IMR-90 (cell line): ENCODE results near the gene ACTN1. TPM values are rescaled to one million over a fixed set of nuclear protein-coding genes. Genes with fewer than 3 reads are reported as not detected.

Experiments
- ATAC-seq: fragments of 200-7000 bp; cut with Tn5 transposase; 2 replicates; pipeline ENCODE4 v1.9.1; 2020; ENCODE audit warnings: low read depth, mild to moderate bottlenecking, moderate library complexity
- BruUV-seq: library from RNA; stranded (reverse); fragments of 400-500 nt; replicated peaks from 2 replicates; lab custom pipeline; 2021; lab: Mats Ljungman, UMichigan
- CTCF ChIA-PET: fragments of 300-600 bp; formaldehyde crosslinking; extraction: SDS; loops from one replicate; lab custom pipeline; 2021; ENCODE audit warnings: antibody characterized with exemption; lab: Yijun Ruan, JAX
- POLR2A ChIA-PET: fragments of 300-600 bp; sonication (Branson Sonifier 250); formaldehyde crosslinking; loops from one replicate; lab custom pipeline; 2022; ENCODE audit warnings: antibody characterized with exemption; ENCODE audit not compliant: unreplicated experiment; lab: Charles Lee
- DNase-seq: peaks from one replicate; pipeline ENCODE4 v3.0.0; 2013
- H2AFZ ChIP-seq: replicated peaks from 2 replicates; pipeline ENCODE3; 2013; ENCODE audit warnings: low read length, mild to moderate bottlenecking; ENCODE audit not compliant: poor library complexity
- H2AK5ac ChIP-seq: 2 replicates; pipeline ENCODE4 v1.6.1; 2013; ENCODE audit warnings: low read depth, low read length, inconsistent platforms
- H2AK9ac ChIP-seq: replicated peaks from 2 replicates; pipeline ENCODE3; 2013; ENCODE audit warnings: mild to moderate bottlenecking, low read depth, low read length, moderate library complexity; ENCODE audit not compliant: poor library complexity
- H2BK120ac ChIP-seq: 2 replicates; pipeline ENCODE4 v1.6.1; 2013; ENCODE audit warnings: low read depth, low read length, inconsistent platforms
- H2BK15ac ChIP-seq: 3 replicates; pipeline ENCODE4 v1.6.1; 2013; ENCODE audit warnings: low read depth, low read length, inconsistent platforms
- H2BK20ac ChIP-seq: 2 replicates; pipeline ENCODE4 v1.6.1; 2013; ENCODE audit warnings: low read depth, mild to moderate bottlenecking, inconsistent platforms, low read length, moderate library complexity
- H2BK5ac ChIP-seq: 2 replicates; pipeline ENCODE4 v1.6.1; 2013; ENCODE audit warnings: mild to moderate bottlenecking, low read depth, low read length, inconsistent platforms; ENCODE audit not compliant: poor library complexity, severe bottlenecking
- H3K14ac ChIP-seq: replicated peaks from 2 replicates; pipeline ENCODE4 v1.6.1; 2013; ENCODE audit warnings: low read depth, low read length, inconsistent platforms
- H3K18ac ChIP-seq: 2 replicates; pipeline ENCODE4 v1.6.1; 2013; ENCODE audit warnings: low read depth, low read length, control low read depth
- H3K23ac ChIP-seq: 2 replicates; pipeline ENCODE4 v1.6.1; 2013; ENCODE audit warnings: low read depth, low read length, inconsistent platforms
- H3K27ac ChIP-seq: 2 replicates; pipeline ENCODE4 v1.5.1; 2013; ENCODE audit warnings: mild to moderate bottlenecking, control low read depth, low read length; ENCODE audit not compliant: insufficient read depth
- H3K27me3 ChIP-seq: 2 replicates; pipeline ENCODE4 v1.6.1; 2013; ENCODE audit warnings: low read length; ENCODE audit not compliant: control insufficient read depth, insufficient read depth
- H3K36me3 ChIP-seq: 2 replicates; pipeline ENCODE4 v1.6.1; 2013; ENCODE audit warnings: low read length, mixed read lengths; ENCODE audit not compliant: control insufficient read depth, insufficient read depth
- H3K4ac ChIP-seq: 2 replicates; pipeline ENCODE4 v1.6.1; 2013; ENCODE audit warnings: low read depth, low read length, inconsistent platforms
- H3K4me1 ChIP-seq: 2 replicates; pipeline ENCODE4 v1.6.1; 2013; ENCODE audit warnings: low read length, mixed read lengths; ENCODE audit not compliant: control insufficient read depth, insufficient read depth
- H3K4me2 ChIP-seq: 2 replicates; pipeline ENCODE4 v1.6.1; 2013; ENCODE audit warnings: low read depth, mild to moderate bottlenecking, control low read depth, low read length, moderate library complexity
- H3K4me3 ChIP-seq: 2 replicates; pipeline ENCODE4 v1.5.1; 2013; ENCODE audit warnings: low read depth, mild to moderate bottlenecking, control low read depth, low read length, moderate library complexity; ENCODE audit not compliant: insufficient read depth
- H3K56ac ChIP-seq: 2 replicates; pipeline ENCODE4 v1.6.1; 2013; ENCODE audit warnings: low read length, inconsistent platforms; ENCODE audit not compliant: insufficient read depth; ENCODE audit errors: extremely low read depth
- H3K79me1 ChIP-seq, 2 experiments: 2 replicates each; pipeline ENCODE4 v1.6.1; 2013; ENCODE audit warnings: low read length in 2 of 2, inconsistent platforms in 1 of 2, low read depth in 1 of 2
- H3K9ac ChIP-seq: 2 replicates; pipeline ENCODE4 v1.6.1; 2013; ENCODE audit warnings: low read depth, low read length, control low read depth
- H3K9me1 ChIP-seq: 2 replicates; pipeline ENCODE4 v1.6.1; 2013; ENCODE audit warnings: low read length, inconsistent platforms; ENCODE audit not compliant: insufficient read depth
- H3K9me3 ChIP-seq: 2 replicates; pipeline ENCODE4 v1.6.1; 2013; ENCODE audit warnings: low read length; ENCODE audit not compliant: control insufficient read depth, insufficient read depth
- H4K20me1 ChIP-seq: 2 replicates; pipeline ENCODE4 v1.6.1; 2013; ENCODE audit warnings: low read length, inconsistent platforms; ENCODE audit not compliant: insufficient read depth
- H4K5ac ChIP-seq: 2 replicates; pipeline ENCODE4 v1.6.1; 2013; ENCODE audit warnings: mild to moderate bottlenecking, low read depth, low read length, control low read depth
- H4K8ac ChIP-seq, 2 experiments: 2 replicates each; pipeline ENCODE4 v1.6.1; 2013; ENCODE audit warnings: low read depth in 2 of 2, low read length in 2 of 2, control low read depth in 1 of 2, inconsistent platforms in 1 of 2
- H4K91ac ChIP-seq: 2 replicates; pipeline ENCODE4 v1.6.1; 2013; ENCODE audit warnings: low read depth, low read length, inconsistent platforms; ENCODE audit not compliant: insufficient read depth
- BHLHE40 ChIP-seq: fragments of 150-350 bp; IDR thresholded peaks from 2 replicates; pipeline ENCODE4 v1.6.1; 2016; ENCODE audit warnings: mild to moderate bottlenecking, low read depth, low read length
- CEBPB ChIP-seq: IDR thresholded peaks from 2 replicates; pipeline ENCODE4 v1.6.1; 2012; ENCODE audit warnings: low read depth, low read length, improper control_type of control experiment
- CHD1 ChIP-seq: IDR thresholded peaks from 2 replicates; pipeline ENCODE4 v1.6.1; 2012; ENCODE audit warnings: low read depth, low read length, improper control_type of control experiment
- ELK1 ChIP-seq: fragments of 150-350 bp; IDR thresholded peaks from 2 replicates; pipeline ENCODE4 v1.6.1; 2016; ENCODE audit warnings: low read depth, mild to moderate bottlenecking, low read length, moderate library complexity, borderline replicate concordance
- FOS ChIP-seq: fragments of 150-350 bp; IDR thresholded peaks from 2 replicates; pipeline ENCODE4 v1.6.1; 2016; ENCODE audit warnings: low read depth, low read length
- MAFK ChIP-seq: IDR thresholded peaks from 2 replicates; pipeline ENCODE4 v1.6.1; 2012; ENCODE audit warnings: low read depth, low read length, improper control_type of control experiment
- MAZ ChIP-seq: IDR thresholded peaks from 2 replicates; pipeline ENCODE4 v1.6.1; 2012; ENCODE audit warnings: low read depth, mild to moderate bottlenecking, low read length, improper control_type of control experiment, moderate library complexity, borderline replicate concordance
- MXI1 ChIP-seq: IDR thresholded peaks from 2 replicates; pipeline ENCODE4 v1.6.1; 2012; ENCODE audit warnings: low read depth, mild to moderate bottlenecking, low read length, moderate library complexity, borderline replicate concordance
- NFE2L2 ChIP-seq: fragments of 150-350 bp; IDR thresholded peaks from 2 replicates; pipeline ENCODE4 v1.6.1; 2016; ENCODE audit warnings: low read depth, mild to moderate bottlenecking, low read length
- POLR2A ChIP-seq: IDR thresholded peaks from 2 replicates; pipeline ENCODE4 v1.6.1; 2012; ENCODE audit warnings: mild to moderate bottlenecking, low read depth, low read length
- RAD21 ChIP-seq: IDR thresholded peaks from 2 replicates; pipeline ENCODE4 v1.6.1; 2012; ENCODE audit warnings: low read length, improper control_type of control experiment
- RCOR1 ChIP-seq: IDR thresholded peaks from 2 replicates; pipeline ENCODE4 v1.6.1; 2012; ENCODE audit warnings: mild to moderate bottlenecking, low read length, improper control_type of control experiment; ENCODE audit not compliant: insufficient replicate concordance
- RFX5 ChIP-seq: IDR thresholded peaks from 2 replicates; pipeline ENCODE4 v1.8.0; 2012; ENCODE audit warnings: low read depth, mild to moderate bottlenecking, low read length, moderate library complexity
- SMC3 ChIP-seq: fragments of 150-350 bp; IDR thresholded peaks from 2 replicates; pipeline ENCODE4 v1.6.1; 2016; ENCODE audit warnings: low read depth, mild to moderate bottlenecking, antibody characterized with exemption, low read length, moderate library complexity
- WGBS, 2 experiments: methylation state at CpG; one replicate each; pipeline versions ENCODE4 v1.1.5 to v1.1.7; 2013; ENCODE audit warnings: missing lambda C conversion rate in 2 of 2; ENCODE audit not compliant: insufficient read length in 1 of 2; ENCODE audit errors: extremely low coverage in 2 of 2; 5-methylcytosine and 5-hydroxymethylcytosine counted together
- dilution Hi-C: fragments of 300-500 bp; cut with HindIII; formaldehyde crosslinking; loops from one replicate; pipeline ENCODE4 v1.14.3; 2018; ENCODE audit warnings: low sequenced_read_pairs; ENCODE audit not compliant: unreplicated experiment
- in situ Hi-C: fragments of 300-500 bp; cut with MboI; formaldehyde crosslinking; loops from 3 replicates; pipeline ENCODE4 v1.14.3; 2019; ENCODE audit warnings: low sequenced_read_pairs, inconsistent platforms, mixed read lengths
- intact Hi-C: fragments of 100-400 bp; cut with micrococcal nuclease; formaldehyde crosslinking; loops from 2 replicates; pipeline ENCODE4 v1.10.0; 2022
- polyA plus RNA-seq, 3 experiments: library from polyadenylated mRNA; depleted of rRNA; stranded (reverse); fragments of >200 nt; gene quantifications; 2 replicates each; pipeline ENCODE4 v1.2.3, GENCODE V29; 2012; ENCODE audit warnings: low replicate concordance in 1 of 3
- total RNA-seq: library from RNA; depleted of rRNA; stranded (reverse); fragments of >200 nt; gene quantifications from 2 replicates; pipeline ENCODE4 v1.2.3, GENCODE V29; 2012
- TF ChIP-seq, protein P1 (sequence below): conservative IDR thresholded peaks from 2 replicates; pipeline ENCODE4 v1.5.1; 2012; ENCODE audit warnings: mild to moderate bottlenecking, low read depth, low read length, improper control_type of control experiment

The ACTN1 gene
- total and polyA plus RNA-seq, 2 of the 4 experiments (the other 2 are of a cell fraction), result 684 to 766 TPM

GRCh38 chr14:68824517-68825347 is 154.4 kb downstream of the ACTN1 start:
- no peaks in the 10 kb centered on the region for H3K27me3 ChIP-seq
- H2BK20ac ChIP-seq, result no peak overlapping the region
- ChIA-PET POLR2A (no interaction called here), CTCF (interaction anchor here (0.6 to 1.3 kb wide), 6 partner anchors 10 to 993 kb away, joined by 3 to 8 read pairs (median 4); no protein-coding TSS in a partner anchor)
- no peaks in the 10 kb centered on the region for H3K79me1 ChIP-seq
- no peaks in the 10 kb centered on the region for H3K9me3 ChIP-seq
- peak overlapping the region; percentile 76 for H4K5ac ChIP-seq
- peak overlapping the region; percentile 47; the same call in 1 of the 2 replicates for H2AK5ac ChIP-seq
- BruUV-seq, result no TSS peak
- H3K4ac ChIP-seq, result peak overlapping the region; percentile 17; the same call in 1 of the 2 replicates
- H3K4me2 ChIP-seq, result peak overlapping the region; percentile 47; the same call in 1 of the 2 replicates
- peak; percentile 62 for DNase-seq
- H3K4me3 ChIP-seq, result no peak overlapping the region
- no peak overlapping the region for H3K27ac ChIP-seq
- H3K18ac ChIP-seq, result no peak overlapping the region
- intact Hi-C loops, result no loop called here
- H2BK5ac ChIP-seq, result no peak overlapping the region
- H4K20me1 ChIP-seq, result no peaks in the 10 kb centered on the region
- no peaks in the 10 kb centered on the region for H3K4me1 ChIP-seq
- H3K9me1 ChIP-seq, result peaks cover 5% of the 10 kb centered on the region; the same call in 1 of the 2 replicates
- peak overlapping the region; percentile 59; the same call in 1 of the 3 replicates for H2BK15ac ChIP-seq
- H2AK9ac ChIP-seq, result peak overlapping the region; percentile 6
- no peak overlapping the region for H3K14ac ChIP-seq
- 83% methylated on average over 1 of the region's 11 CpGs; no CpG with 5 or more reads in 1 of the 2 experiments for WGBS, 2 experiments
- H4K8ac ChIP-seq, result peak overlapping the region; percentile 45 to 88
- dilution Hi-C loops, result no loop called here
- peak overlapping the region; percentile 93 for H2AFZ ChIP-seq
- peak; percentile 99 for ATAC-seq
- in situ Hi-C loops, result loop anchor here (5.0 kb wide), 1 partner anchor 892 kb away; no protein-coding TSS in a partner anchor
- no peak overlapping the region for H3K56ac ChIP-seq
- no peak overlapping the region for H3K23ac ChIP-seq
- H3K36me3 ChIP-seq, result no peaks in the 10 kb centered on the region
- peak overlapping the region; percentile 43; the same call in 1 of the 2 replicates for H4K91ac ChIP-seq
- H3K9ac ChIP-seq, result no peak overlapping the region; the same call in 1 of the 2 replicates
- H2BK120ac ChIP-seq, result 0 out of 2 replicates have a peak overlapping the region, but pooled peaks have one; percentile 4
- no peak for TF ChIP-seq RCOR1
- TF ChIP-seq BHLHE40, result no peak
- peak; percentile 76 for TF ChIP-seq RAD21
- TF ChIP-seq CHD1, result no peak
- no peak for TF ChIP-seq FOS
- no peak for TF ChIP-seq ELK1
- TF ChIP-seq MAFK, result no peak
- peak; percentile 67 for TF ChIP-seq SMC3
- no peak for TF ChIP-seq MAZ
- 0 out of 2 replicates have a peak, but pooled peaks have one; percentile 60 for TF ChIP-seq MXI1
- no peak for TF ChIP-seq RFX5
- TF ChIP-seq NFE2L2, result no peak
- no peak for TF ChIP-seq POLR2A
- no peak for TF ChIP-seq CEBPB
- TF ChIP-seq, protein P1, sequence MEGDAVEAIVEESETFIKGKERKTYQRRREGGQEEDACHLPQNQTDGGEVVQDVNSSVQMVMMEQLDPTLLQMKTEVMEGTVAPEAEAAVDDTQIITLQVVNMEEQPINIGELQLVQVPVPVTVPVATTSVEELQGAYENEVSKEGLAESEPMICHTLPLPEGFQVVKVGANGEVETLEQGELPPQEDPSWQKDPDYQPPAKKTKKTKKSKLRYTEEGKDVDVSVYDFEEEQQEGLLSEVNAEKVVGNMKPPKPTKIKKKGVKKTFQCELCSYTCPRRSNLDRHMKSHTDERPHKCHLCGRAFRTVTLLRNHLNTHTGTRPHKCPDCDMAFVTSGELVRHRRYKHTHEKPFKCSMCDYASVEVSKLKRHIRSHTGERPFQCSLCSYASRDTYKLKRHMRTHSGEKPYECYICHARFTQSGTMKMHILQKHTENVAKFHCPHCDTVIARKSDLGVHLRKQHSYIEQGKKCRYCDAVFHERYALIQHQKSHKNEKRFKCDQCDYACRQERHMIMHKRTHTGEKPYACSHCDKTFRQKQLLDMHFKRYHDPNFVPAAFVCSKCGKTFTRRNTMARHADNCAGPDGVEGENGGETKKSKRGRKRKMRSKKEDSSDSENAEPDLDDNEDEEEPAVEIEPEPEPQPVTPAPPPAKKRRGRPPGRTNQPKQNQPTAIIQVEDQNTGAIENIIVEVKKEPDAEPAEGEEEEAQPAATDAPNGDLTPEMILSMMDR, result peak; percentile 83
